ENCODE measurements around the gene SWSAP1. TPM values are rescaled to one million over a fixed set of nuclear protein-coding genes. Genes with fewer than 3 reads are reported as not detected.
A peak's percentile ranks its signal among the peaks of the same experiment; 100 is the strongest.
"Not testable (repeated sequence)": the region's sequence is repeated elsewhere in the genome, so short reads cannot be mapped to it uniquely, and the experiment has no call there.

The SWSAP1 gene
- total and polyA plus RNA-seq, 12 donors, result 2.1 to 8.4 (median 4.4) TPM

DNA sequence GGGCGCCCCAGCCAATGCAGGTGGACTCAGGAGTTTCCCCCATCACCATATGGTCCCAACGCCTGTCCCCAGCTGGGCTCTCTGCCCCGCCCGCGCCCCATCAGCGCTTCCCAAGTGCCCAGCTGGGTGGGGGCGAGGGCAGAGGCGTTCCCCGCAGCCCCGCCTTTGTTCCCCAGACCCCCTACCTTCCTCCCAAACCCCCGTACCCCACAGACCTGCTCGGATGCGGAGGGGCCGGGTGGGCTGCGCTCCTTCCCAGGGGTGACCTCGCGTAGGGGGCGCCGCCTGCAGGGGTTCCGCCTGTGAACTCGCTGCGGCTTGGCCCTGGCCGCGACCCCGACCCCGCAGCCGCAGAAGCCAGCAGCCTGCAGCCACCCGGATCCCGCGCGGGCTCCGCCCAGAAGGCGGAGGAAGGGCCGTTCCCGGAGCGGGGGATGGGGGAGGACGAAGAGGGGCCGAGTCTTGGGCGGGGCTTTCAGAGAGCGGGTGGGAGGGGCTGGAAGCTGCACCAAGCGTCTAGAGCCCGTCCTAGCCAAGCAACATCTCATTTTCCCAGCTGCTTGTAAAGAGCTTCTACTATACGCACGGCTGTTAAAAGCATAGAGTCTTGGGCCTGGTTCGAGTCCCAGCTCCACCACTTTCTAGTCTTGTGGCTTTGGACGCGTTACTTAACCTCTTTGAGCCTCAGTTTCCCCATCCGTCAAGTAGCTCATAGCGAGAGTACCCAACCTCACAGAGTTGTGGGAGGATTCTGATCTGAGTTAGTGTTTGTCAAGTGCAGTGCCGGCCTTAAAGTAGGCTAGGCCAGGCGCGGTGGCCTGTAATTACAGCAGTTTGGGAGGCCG, 35.0 kb upstream of the SWSAP1 start, which contains the start of gene RAB3D:
Gene RAB3D (minus strand): TSS at position 404 of the 845 bp plus-strand sequence. CDS start 2,258 bp downstream, outside the sequence.
- peaks cover 0 to 22% of the 10 kb centered on the region in 2 donors for H3K36me3 ChIP-seq (replicated peaks in 1 of 2)
- no peaks in the 10 kb centered on the region for H3K9me3 ChIP-seq (replicated peaks in 1 of 3)
- peak within 1 kb of the TSS in 4 of 5 donors; percentile 2 to 76 (median 42) for H3K27ac ChIP-seq
- WGBS, 4 donors, result 8 to 28% (median 13%) methylated on average over 8 to 53 of the region's 53 CpGs
- intact Hi-C loops (cut with DNase I), result no loop called here
- peak in 1 of 2 donors; percentile 28 for TF ChIP-seq POLR2A (IDR thresholded peaks at IDR 0.05)
- TF ChIP-seq, protein P1, sequence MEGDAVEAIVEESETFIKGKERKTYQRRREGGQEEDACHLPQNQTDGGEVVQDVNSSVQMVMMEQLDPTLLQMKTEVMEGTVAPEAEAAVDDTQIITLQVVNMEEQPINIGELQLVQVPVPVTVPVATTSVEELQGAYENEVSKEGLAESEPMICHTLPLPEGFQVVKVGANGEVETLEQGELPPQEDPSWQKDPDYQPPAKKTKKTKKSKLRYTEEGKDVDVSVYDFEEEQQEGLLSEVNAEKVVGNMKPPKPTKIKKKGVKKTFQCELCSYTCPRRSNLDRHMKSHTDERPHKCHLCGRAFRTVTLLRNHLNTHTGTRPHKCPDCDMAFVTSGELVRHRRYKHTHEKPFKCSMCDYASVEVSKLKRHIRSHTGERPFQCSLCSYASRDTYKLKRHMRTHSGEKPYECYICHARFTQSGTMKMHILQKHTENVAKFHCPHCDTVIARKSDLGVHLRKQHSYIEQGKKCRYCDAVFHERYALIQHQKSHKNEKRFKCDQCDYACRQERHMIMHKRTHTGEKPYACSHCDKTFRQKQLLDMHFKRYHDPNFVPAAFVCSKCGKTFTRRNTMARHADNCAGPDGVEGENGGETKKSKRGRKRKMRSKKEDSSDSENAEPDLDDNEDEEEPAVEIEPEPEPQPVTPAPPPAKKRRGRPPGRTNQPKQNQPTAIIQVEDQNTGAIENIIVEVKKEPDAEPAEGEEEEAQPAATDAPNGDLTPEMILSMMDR (IDR thresholded peaks at IDR 0.05), result no peak
- H3K4me3 ChIP-seq, result peak within 1 kb of the TSS in 3 of 4 donors; percentile 56 to 86 (median 78)
- H3K27me3 ChIP-seq, result no peaks in the 10 kb centered on the region
- peaks cover 22 to 25% of the 10 kb centered on the region in 2 donors for H3K4me1 ChIP-seq (replicated peaks in 1 of 2)
- DNase-seq, result peak; percentile 91 to 95 (median 94)

DNA sequence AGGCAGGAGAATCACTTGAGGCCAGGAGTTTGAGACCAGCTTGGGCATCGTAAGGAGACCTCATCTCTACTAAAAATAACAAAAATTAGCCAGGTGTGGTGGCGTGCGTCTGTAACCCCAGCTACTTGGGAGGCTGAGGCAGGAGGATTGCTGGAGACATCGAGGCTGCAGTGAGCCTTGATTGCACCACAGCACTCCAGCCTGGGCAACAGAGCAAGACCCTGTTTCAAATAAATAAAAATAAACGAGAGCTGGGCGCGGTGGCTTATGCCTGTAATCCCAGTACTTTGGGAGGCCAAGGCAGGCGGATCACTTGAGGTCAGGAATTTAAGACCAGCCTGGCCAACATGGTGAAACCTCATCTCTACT, 34.4 kb upstream of the SWSAP1 start:
- H3K27me3 ChIP-seq; H3K9me3 ChIP-seq (replicated peaks in 1 of 3); intact Hi-C loops (cut with DNase I); DNase-seq: not testable (repeated sequence)
- Histone ChIP-seq H3K4me3 (peak overlapping the region in 1 of 4 donors; percentile 86), H3K4me1 (replicated peaks in 1 of 2) (peaks cover 27 to 31% of the 10 kb centered on the region in 2 donors), H3K27ac (peak overlapping the region in 3 of 5 donors; percentile 16 to 76 (median 67)), H3K36me3 (replicated peaks in 1 of 2) (peaks cover 0 to 16% of the 10 kb centered on the region in 2 donors)
- 73 to 87% (median 82%) methylated on average over 8 of the region's 8 CpGs for WGBS, 4 donors

DNA sequence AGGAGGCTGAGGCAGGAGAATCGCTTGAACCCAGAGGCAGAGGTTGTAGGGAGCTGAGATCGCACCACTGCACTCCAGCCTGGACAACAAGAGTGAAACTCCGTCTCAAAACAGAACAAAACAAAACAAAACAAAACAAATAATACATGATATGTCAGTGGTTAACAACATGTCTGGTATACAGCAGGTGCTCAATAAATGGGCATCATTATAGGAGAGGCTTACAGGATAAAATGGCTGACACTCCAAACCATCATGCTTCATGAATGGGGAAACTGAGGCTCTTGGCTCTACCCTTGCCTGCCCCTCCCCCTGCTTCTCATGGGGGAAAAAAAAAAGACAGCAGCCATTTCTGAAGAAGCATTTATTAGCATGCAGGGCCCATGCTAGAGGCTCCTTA, 32.0 kb upstream of the SWSAP1 start:
- intact Hi-C loops (cut with DNase I), result no loop called here
- Histone ChIP-seq H3K36me3 (replicated peaks in 1 of 2) (no peaks in the 10 kb centered on the region), H3K27me3 (no peaks in the 10 kb centered on the region), H3K27ac (no peak overlapping the region), H3K9me3 (replicated peaks in 1 of 3) (no peaks in the 10 kb centered on the region), H3K4me3 (no peak overlapping the region), H3K4me1 (replicated peaks in 1 of 2) (peaks cover 35 to 44% of the 10 kb centered on the region in 2 donors)
- no peak for DNase-seq
- no peak for TF ChIP-seq POLR2A (IDR thresholded peaks at IDR 0.05)
- TF ChIP-seq, protein P1 (IDR thresholded peaks at IDR 0.05), result no peak
- WGBS, 4 donors, result 89 to 98% (median 94%) methylated on average over 3 of the region's 3 CpGs

DNA sequence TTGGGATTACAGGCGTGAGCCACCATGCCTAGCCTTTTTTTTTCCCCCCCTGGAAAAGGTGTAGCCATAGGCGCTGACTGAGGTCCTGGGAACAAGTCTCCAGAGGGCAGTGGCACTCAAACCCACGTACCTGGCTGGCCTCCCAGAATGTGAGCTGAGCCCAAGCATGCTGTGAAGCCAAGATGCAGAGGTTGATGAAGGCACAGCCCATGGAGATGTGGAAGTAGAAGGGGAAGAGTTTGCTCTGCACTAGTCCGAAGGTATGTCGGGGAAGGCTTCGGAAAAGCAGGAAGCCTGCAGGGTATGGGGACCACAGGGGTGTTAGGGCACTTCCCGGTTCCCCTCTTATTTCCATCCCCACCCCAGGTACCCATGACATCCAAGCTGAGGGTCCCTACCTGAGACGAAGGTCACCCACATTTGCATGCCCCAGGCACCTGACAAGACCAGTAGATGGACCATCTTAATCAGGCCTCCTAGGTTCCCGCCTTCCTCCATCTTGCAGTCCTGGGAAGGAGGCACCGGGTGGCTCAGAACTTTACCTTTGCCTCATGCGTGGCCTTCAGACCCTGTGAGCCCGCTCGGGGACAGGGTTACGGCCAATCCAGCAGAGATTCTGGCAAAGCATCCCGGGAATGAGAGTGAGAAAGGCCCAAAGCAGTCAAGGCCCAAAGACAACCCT, 29.2 kb upstream of the SWSAP1 start:
- no peaks in the 10 kb centered on the region for H3K27me3 ChIP-seq
- H3K4me3 ChIP-seq, result peak overlapping the region in 3 of 4 donors; percentile 59 to 89 (median 82)
- peak overlapping the region; percentile 65 to 87 (median 75) for H3K27ac ChIP-seq
- no peak for TF ChIP-seq POLR2A (IDR thresholded peaks at IDR 0.05)
- TF ChIP-seq, protein P1 (IDR thresholded peaks at IDR 0.05), result no peak
- peaks cover 24 to 32% of the 10 kb centered on the region in 2 donors for H3K4me1 ChIP-seq (replicated peaks in 1 of 2)
- intact Hi-C loops (cut with DNase I), result no loop called here
- DNase-seq, result peak in 3 of 7 donors; percentile 37 to 53 (median 44)
- WGBS, 4 donors, result 43 to 61% (median 47%) methylated on average over 7 to 15 of the region's 15 CpGs
- H3K9me3 ChIP-seq (replicated peaks in 1 of 3), result no peaks in the 10 kb centered on the region
- no peaks in the 10 kb centered on the region for H3K36me3 ChIP-seq (replicated peaks in 1 of 2)
